Stimulated activated CD4-positive, alpha-beta T cell treated with anti-CD3 and anti-CD28 coated beads, Interleukin-4, amount 100 ng/mL, for 48 hours (primary cell): ENCODE data around the gene XXYLT1.
"Not testable (repeated sequence)": the region's sequence is repeated elsewhere in the genome, so short reads cannot be mapped to it uniquely, and the experiment has no call there.

ENCODE experiments used
- DNase-seq, 2 donors: peaks; one replicate each; pipeline ENCODE4 v3.0.0-alpha.2; 2020; ENCODE audit warnings: low read depth in 2 of 2

Gene XXYLT1

DNA sequence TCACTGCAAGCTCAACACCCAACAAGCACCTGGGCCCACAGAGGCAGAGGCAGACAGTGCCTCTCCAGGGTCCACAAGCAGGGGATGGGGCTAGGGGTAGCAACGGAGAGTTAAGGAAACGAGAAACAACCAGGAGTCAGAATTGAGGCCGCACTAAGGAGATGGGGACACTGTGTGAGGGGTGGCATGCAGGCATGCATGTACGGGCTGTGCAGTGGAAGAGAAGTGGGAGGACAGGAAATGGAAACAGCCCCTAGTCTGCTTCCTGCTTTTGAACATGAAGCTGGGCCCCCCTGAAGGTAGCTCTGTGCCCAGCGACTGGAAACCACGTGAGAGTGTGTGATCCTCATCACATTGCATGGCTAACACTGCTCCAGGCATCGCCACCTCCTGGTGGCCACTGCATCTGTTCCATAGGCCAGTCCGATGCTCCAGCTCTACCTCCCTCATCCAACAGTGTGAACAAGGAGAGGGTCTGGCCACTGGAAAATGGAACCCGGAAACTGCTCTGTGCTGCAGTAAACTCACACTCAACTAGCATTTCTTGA lies 44.0 kb downstream of the XXYLT1 start:
- no peak for DNase-seq

DNA sequence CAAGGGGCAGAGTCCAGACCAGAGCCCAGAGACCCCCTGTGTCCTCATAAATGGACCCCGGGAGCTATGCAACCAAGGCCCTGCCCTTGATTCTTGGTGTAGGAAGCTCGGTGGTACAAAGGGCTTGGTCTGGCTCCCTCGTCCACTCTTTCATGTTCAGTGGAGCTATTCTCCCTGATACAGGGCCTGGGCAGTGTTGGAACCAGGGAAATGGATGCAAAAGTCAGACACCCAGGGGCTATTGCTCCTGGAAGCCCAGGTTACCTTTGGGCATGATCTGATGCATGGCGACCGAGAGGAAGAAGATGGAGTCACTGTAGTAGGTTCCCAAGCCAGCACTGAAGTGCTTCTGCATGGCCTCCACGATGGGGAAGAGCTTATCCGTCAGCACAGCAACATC lies 44.5 kb downstream of the XXYLT1 start:
- no peak for DNase-seq

DNA sequence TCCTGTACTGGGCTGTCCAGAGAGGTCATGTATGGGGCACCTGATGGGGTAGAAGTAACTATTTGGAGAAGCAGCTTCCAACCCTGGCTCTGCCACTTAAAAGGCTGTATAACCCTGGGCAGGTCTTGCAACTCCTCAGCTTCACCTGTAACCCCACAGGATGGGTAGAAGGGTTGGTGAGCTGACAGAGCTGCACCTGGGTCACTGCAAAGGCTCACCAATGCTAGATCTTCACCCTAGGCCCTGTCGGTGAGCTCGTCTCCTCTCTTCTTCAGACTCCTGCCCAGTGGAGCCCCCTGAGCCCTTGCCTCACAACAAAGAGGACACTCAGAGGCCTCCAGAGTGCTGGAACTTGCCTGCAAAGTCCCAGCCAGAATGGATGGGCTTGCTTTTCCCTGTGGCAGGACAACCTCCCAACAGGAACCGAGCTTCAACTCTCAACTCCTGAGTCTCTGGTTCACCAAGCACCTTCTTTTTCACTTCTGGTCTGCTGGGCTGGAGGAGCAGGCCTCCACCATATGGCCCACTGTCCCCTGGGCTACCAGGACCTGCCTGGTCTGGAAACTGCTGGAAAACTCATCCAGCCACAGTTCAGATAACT lies 45.9 kb downstream of the XXYLT1 start:
- no peak for DNase-seq

DNA sequence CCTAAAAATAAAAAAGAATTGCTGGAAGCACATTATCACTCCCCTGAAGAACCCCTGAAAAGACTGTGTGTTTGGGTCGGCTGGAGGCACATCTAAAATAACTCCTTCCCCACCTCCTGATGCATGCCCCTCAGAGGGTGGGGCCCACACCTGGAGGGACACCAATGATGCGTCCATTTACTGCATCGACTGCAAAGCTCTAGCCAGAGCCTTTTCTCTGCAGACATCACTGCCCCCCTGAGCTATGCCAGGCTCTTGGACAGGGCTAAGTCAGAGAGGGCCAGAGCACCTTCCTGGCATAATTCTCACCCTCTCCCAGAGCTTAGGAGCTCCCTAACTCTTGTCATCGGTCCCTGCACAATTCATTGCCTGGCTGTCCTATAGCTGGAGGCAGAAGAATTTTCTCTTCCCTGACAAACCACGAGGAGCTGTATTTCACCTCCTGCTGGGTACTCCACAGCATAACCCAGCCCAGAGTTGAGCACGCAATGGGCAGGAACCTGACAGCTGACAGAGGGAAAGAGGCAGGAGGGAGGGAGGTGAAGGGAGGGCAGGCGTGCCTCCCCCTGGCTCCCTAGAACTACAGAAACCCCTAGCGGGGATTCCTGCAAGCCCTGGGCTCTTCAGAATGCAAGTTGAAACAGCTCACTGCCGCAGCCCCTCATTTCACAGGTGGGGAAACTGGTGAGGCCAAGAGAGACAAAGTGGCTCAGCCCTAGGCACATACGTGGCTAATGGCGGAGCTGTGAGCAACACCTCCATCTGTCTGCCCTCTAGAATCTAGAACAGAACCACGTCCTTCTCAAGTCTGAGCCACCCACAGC lies 46.6 kb downstream of the XXYLT1 start:
- no peak for DNase-seq

DNA sequence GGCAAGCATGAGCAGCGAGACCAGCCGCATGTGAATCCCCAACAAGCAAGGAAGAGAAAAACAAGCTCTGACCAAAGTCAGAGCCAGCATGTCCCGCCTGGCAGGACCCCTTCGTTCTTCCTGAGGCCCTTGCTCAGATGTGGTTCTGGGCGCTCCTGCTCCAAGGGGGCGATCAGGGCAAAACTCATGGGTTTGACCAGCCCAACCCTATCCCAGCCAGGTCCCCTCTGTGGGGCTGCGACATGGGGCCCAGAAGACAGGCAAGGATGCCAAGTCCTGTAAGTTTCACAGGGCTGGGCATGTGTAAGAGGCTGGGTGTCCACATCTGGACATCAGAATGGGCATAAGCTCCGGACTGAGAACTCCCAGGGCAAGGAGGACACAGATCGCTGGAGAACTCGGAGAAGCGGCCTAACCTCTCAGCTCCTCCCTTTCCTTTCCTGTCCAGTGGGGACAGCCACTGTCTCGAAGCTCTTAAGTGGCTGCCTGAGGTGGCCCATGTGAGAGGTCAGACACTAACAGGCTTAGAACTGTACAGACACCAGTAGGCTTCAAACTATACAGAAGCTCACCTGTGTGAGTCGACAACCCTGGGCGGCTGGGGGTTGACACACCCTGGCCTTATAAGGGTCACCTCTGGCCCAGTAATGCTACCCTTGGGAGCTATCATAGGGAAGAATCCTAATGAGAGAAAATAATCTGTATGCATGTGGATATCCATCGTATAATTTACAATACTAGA lies 48.9 kb downstream of the XXYLT1 start:
- no peak for DNase-seq

DNA sequence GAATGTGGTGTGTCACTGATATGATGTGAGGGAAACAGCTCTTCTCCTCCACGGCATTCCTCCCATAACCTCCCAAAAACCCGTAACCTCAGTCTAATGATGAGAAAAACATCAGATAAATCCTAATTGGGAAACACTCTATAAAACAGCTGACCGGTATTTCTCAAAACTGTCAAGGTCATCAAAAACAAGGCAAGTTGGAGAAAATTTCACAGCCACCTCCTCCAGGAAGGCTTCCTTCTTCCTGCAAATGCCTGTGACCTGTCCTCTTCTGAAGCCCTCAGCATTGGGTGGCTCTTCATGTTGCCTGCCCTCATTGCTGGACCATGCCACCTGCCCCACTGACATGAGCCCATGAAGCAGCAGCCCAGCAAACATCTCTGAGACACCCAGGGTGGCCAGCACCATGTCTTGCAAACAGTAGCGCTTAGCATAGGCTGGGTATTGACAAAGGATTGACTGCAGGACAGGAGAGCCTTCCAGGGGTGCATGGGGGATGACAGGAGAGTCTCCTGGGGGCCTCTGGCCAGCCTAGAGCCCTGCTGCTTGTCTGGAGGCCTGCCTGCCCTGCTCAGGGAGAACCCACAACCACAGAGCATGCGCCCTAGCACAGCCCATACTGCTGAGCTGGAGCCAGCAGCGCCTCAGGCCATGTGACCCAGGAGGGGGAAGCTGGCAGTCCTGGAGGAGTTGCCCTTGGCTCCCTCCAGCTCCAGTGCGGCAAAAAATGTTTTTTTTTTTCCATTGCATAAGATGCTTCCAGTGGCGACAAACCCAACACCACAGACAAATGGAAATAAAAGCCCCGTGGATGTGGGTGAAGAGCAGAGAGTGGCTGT lies 49.7 kb downstream of the XXYLT1 start:
- DNase-seq: no peak

DNA sequence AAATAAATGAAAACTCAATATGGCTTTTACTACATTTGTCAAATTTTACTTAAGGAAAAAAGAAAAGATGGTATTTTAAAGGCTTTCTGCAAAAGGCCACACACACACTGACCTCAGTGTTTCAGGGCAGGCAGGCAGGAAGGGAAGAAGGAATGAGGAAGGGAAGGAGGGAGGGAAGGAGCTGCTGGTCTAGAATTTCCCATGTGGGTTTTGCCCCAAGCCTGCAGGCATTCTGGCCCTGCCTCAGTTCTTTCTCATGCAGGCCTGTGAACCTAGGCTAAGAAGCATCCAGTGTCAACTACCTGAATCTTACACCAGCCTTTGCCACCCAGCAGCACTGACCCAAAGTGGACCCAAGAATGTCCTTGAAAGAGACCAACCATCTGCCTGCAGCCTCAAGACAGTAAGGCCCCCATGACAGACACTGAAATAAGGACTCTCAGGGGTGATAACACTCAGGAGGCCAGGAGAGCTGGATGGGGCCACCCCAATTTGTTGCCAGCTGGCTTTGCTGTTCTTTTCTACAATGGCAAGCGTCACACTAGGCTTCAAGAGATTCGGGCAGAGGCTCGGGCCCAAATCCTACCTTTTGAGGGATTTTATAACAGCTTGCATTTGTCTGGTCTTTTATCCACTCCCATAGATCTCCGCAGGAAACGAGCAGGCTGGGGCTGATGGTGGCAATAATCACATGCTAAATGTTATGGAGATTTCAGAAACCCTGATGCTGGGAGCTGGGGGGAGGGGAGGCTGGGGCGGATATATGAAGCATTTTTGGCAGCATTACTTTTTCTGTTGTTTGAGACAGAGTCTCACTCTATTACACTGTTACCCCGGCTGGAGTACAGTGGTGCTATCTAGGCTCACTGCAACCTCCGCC lies 51.4 kb downstream of the XXYLT1 start:
- DNase-seq: no peak

DNA sequence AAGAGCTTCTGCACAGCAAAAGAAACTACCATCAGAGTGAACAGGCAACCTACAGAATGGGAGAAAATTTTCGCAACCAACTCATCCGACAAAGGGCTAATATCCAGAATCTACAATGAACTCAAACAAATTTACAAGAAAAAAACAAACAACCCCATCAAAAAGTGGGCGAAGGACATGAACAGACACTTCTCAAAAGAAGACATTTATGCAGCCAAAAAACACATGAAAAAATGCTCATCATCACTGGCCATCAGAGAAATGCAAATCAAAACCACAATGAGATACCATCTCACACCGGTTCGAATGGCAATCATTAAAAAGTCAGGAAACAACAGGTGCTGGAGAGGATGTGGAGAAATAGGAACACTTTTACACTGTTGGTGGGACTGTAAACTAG lies 52.6 kb downstream of the XXYLT1 start:
- not testable (repeated sequence) for DNase-seq

DNA sequence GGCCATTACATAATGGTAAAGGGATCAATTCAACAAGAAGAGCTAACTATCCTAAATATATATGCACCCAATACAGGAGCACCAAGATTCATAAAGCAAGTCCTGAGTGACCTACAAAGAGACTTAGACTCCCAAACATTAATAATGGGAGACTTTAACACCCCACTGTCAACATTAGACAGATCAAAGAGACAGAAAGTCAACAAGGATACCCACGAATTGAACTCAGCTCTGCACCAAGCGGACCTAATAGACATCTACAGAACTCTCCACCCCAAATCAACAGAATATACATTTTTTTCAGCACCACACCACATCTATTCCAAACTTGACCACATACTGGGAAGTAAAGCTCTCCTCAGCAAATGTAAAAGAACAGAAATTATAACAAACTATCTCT lies 55.4 kb downstream of the XXYLT1 start:
- DNase-seq: not testable (repeated sequence)

DNA sequence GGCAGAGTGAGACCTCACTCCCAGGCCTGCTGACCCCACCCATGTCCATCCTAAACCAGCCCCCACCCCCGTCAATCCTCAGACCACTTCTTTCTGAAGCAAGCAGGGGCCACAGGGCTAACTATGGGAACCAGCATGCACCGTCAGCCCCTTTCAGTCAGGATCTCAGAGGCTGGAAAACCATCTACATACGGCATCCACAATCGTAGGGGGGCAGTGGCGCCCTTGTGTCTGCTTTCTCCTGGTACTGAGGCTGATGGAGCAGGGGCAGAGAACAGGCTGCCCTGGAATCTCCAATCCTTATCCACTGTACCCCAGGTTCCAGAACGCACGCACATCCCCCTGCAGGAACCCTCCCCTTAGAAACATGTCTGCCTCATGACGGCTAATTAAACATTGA lies 56.6 kb downstream of the XXYLT1 start:
- no peak for DNase-seq

DNA sequence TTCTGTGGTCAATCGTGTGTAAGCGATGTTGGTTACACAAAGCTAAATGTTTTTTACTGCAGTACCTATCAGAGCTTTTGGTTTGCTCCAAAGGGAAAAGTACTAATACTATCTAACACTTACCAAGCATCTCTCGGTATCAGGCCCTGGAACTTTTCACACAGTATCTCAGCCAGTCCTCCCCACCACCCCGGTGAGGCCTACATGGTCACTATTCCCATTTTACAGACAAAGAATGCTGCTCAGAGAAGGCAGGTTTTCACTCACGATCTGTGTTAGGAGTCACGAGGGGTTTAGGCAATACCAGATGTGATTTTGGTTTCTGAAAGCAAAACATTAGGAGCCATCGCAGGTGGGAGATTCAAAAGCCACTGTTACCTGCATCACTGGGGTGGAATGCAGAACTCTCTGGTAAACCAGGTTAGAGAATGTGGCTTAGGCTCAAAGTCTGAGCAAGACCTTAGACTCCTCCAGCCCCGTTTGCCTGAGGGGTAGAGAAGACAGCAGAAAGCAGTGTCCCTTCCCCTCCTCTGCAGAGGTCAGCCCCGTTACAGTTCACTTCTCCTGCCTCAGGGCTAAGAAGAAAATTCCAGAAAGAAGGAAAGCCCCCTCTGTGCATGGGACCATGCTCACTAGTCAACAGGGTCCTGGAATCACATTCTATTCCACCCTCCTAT lies 57.2 kb downstream of the XXYLT1 start:
- no peak for DNase-seq

DNA sequence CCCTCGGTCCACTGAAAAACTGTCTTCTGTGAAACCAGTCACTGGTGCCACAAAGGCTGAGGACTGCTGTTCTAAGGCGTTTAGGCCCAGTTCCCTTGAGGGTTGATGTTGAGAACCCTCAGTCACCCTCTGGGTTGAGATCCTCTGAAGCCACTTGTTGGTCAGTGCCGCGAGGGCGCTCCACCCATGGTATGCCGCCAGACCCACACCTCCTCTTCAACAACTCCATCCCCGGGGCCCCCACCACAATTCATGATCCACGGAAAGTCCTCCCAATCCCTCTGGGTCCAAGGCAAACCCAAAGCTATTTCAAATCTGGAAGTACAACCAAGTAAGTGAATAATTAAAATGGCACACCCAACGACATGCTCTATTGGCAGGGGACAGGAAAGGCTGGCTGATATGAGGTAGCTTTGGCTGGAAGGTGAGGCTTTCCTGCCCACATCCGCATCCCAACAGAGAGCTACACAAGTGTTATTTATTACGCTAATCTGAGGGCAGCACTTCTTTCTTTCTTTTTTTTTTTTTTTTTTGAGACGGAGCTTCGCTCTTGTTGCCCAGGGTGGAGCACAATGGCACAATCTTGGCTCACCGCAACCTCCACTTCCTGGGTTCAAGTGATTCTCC lies 58.1 kb downstream of the XXYLT1 start:
- DNase-seq: no peak

DNA sequence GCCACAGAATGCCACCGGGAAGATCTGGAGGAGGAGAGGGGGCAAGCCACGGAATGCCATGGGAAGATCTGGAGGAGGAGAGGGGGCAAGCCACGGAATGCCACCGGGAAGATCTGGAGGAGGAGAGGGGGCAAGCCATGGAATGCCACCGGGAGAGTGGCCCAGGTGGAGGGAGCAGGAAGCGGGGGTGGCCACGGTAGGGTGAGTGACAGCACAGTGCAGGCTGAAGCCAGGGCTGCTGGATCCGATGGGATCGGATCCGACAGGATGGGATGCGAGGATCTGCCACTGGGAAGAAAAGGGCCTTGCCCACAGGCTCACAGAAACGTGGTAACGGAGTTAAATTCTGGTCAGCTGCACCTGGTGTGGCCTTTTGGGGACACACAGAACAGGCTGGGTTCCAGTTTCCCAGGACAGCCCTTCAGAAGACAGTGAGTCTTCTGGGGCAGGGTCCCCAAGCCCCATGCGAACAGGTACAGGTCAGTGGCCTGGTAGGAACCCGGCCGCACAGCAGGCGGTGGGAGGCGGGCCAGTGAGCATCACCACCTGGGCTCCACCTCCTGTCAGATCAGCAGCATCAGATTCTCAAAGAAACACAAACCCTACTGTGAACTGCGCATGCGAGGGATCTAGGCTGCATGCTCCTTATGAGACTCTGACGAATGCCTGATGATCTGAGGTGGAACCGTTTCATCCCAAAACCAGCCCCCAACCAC lies 58.8 kb downstream of the XXYLT1 start:
- no peak for DNase-seq

DNA sequence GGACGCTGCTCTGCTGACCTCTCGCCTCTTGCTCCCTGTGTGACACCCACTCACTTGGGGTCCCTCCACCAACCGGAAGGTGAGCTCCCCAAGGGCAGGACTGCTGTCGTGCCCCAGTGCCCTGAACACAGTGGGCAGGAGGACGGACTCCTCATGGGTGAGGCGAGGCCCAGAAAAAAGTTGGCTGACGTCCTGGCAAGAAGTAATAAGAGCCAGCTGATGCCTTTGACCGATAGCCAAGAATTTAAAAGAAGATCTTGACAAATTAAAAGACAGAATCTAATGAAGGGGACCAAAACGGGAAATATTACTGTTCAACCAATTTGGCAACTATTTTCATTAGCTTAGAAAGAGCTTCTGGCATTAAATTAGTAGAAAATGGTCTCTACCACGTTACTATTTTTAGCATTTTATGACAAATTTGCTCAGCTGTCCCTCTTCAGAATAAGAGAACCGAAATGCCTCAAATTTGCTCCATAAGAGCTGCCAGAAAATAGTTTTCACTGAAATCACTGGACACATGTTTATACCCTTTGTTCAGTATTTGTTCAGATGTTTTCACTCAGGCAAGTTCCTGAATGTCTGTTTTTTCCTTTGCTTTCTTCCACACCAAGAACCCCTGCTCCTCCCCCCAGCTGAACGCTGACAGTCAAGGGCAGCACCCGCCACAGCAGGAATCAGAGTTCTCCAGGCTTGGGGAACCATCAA lies 60.5 kb downstream of the XXYLT1 start:
- DNase-seq: no peak

DNA sequence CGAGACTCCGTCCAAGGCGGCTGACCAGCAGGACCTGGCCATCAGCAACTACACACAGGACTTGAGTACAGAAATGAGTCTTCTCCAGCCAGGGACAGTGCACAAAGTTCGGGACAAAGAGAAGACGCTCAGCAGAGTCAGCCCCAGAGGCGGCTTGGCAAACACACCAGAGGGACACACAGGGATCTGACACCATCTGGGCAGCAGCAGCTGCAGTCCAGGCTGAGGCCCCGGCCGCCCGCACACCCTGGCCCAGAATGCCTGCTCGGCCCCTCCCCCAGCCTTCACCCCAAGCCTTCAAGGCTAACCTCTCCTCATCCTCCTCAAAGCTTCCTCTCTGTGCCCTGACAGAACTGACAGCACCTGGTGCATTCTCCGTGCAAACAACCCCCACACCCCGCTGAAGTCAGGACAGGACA lies 61.1 kb downstream of the XXYLT1 start:
- no peak for DNase-seq

DNA sequence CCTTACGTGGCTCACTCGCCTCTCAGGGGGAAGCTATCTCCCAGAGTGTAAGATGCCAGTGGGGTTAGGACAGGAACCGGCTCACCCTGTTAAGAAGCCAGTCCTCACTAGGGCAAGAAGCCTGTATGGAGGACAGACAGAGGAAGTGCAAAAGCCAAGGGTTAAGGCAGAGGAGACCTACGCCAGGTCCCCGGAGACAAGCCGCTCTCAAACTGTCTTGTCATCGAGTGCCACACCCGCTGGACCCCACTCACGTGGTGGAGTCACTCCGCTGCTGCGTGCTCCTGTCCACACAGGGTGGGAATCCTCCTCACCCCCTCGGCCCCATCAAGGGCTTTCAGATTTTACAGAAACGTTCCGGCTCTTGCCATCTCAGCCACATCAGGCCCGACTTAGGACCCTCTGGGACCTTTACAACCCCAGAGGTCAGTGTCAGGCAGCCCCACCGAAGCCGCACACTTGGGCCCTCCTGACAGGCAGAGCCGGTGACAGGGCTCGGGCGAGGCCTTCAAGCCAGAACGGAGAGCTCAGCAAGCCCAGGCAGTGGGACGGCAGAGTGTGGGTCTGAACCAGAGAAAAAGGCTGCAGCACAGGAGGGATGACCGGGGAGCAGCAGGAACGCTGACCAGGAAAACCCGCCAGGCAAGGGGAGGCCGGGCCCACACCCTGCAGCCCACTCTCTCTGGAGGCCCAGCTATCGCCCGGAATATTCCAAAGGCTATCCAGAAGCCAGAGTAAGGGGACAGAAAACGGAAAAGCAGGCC lies 61.7 kb downstream of the XXYLT1 start:
- no peak for DNase-seq

DNA sequence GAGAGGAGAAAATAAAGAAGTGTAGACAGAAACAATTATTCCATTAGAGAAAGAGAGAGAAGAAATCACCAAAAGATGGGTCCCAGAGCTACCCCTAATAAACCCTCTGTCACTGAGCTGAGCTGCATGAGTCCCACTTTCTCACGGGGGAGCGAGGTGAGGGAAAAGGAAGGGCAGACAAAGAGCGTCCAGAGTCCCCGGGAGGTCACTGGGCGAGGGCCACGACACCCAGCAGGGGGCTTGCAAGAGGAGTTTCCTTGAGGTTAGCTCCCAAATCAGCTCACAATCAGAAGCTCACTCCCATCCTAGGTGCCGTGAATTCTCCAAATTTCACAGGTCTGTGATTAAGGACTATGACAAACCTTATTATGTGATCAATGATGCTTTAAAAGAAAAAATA lies 62.3 kb downstream of the XXYLT1 start:
- DNase-seq: no peak

DNA sequence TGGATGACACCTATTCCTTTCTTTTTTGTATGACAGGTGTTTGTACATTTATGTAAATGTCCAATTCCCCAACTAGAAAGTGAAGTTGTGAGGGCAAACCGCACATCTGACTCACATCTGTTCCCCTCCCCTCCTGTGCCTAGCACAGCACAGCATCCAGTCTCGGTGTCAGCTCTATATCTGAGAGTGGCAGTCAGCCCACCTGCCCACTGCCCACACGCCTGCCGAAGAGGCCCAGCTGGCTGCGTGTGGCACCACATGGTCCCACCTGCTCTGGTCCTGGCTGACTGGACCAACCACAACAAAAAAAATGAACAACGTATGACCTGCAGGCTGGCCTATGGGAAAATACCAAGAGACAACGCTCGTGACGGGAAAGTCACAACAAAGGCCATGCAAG lies 62.8 kb downstream of the XXYLT1 start:
- DNase-seq: no peak
